GM19372 (cell line): ENCODE results near the gene FIZ1.

Source experiments
- ATAC-seq: cut with Tn5 transposase; IDR thresholded peaks from one replicate; pipeline ENCODE4 v1.9.1; 2021; ENCODE audit warnings: mild to moderate bottlenecking, low read depth, moderate library complexity; ENCODE audit not compliant: unreplicated experiment

Gene FIZ1

DNA sequence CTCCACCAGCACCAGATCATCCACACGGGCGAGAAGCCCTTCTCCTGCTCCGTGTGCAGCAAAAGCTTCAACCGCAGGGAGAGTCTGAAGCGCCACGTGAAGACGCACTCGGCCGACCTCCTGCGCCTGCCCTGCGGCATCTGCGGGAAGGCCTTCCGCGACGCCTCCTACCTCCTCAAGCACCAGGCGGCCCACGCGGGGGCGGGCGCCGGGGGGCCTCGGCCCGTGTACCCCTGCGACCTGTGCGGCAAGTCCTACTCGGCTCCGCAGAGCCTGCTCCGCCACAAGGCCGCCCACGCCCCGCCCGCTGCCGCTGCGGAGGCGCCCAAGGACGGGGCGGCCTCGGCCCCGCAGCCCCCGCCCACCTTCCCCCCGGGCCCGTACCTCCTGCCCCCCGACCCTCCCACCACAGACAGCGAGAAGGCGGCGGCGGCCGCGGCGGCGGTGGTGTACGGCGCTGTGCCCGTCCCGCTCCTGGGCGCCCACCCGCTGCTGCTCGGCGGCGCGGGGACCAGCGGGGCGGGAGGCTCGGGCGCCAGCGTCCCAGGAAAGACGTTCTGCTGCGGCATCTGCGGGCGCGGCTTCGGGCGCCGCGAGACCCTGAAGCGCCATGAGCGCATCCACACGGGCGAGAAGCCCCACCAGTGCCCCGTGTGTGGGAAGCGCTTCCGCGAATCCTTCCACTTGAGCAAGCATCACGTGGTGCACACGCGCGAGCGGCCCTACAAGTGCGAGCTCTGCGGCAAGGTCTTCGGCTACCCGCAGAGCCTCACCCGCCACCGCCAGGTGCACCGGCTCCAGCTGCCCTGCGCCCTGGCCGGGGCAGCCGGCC lies 15.6 kb upstream of the FIZ1 start:
- ATAC-seq: no peak

DNA sequence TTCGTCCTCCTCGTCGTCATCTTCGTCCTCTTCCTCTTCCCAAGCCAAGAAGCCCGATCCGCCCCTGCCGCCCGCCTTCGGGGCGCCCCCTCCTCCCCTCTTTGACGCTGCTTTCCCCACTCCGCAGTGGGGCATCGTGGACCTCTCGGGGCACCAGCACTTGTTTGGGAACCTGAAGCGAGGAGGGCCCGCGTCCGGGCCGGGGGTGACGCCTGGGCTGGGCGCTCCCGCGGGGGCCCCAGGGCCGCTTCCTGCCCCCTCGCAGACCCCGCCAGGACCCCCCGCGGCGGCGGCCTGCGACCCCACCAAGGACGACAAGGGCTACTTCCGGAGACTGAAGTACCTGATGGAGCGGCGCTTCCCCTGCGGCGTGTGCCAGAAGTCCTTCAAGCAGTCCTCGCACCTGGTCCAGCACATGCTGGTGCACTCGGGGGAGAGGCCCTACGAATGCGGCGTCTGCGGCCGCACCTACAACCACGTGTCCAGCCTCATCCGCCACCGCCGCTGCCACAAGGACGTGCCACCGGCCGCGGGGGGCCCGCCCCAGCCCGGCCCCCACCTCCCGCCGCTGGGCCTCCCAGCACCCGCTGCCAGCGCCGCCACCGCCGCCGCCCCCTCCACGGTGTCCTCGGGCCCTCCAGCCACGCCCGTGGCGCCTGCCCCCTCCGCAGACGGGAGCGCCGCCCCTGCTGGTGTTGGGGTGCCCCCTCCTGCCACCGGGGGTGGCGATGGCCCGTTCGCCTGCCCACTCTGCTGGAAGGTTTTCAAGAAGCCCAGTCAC lies 14.8 kb upstream of the FIZ1 start:
- ATAC-seq: no peak

DNA sequence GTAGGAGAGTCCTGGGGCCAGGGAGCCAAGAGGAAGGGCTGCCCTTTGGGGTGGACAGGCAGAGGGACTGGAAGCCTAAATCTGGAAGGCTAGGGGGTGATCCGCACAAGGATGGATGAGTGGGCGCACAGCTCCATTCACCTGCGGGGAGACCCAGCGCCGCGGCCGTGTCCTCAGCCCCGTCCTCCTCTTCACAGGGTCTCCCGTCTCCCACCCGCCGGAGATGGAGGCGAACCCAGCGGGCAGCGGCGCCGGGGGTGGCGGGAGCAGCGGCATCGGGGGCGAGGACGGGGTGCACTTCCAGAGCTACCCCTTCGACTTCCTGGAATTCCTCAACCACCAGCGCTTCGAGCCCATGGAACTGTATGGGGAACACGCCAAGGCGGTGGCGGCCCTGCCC lies 14.1 kb upstream of the FIZ1 start:
- ATAC-seq: no peak

GRCh38 chr19:55611983-55612645 lies 12.8 kb upstream of the FIZ1 start:
- no peak for ATAC-seq

- no peak for ATAC-seq
Observed at GRCh38 chr19:55611300-55611982, 12.1 kb upstream of the FIZ1 start.

DNA sequence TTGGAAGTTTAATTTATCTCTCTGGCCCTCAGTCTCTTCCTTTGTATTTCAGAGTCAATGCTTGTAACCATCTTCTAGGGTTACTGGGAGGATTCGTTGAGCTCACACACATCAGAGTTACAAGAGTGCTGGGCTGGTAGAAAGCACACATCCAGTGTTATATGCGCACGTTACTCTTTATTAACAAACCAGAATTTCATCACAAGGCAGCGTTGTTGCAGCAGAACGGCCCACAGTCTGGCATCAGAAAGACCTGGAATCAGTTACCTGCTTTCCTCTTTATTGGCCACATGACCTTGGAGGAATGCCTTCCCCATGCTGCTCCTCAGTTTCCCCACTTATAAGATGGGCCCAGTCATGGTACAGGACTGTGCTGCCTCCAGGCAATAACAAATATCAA lies 10.0 kb upstream of the FIZ1 start:
- ATAC-seq: no peak

- ATAC-seq: no peak
Observed at GRCh38 chr19:55606817-55607216, 7.5 kb upstream of the FIZ1 start.

DNA sequence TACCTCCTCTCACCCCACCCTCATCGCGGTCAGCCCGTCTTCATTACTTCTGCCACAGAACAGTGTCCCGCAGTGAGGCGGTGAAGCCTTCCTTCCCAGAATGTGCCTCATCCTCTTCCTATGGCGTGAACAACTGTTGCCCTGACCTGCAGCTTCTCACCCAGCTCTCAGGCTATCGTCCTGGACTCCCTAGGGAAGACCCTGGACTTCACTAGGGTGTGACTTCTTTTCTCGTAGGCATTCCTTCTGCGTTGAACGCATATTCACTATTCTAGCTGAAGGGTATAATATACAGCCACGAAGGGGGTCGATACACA lies 7.1 kb upstream of the FIZ1 start:
- no peak for ATAC-seq

DNA sequence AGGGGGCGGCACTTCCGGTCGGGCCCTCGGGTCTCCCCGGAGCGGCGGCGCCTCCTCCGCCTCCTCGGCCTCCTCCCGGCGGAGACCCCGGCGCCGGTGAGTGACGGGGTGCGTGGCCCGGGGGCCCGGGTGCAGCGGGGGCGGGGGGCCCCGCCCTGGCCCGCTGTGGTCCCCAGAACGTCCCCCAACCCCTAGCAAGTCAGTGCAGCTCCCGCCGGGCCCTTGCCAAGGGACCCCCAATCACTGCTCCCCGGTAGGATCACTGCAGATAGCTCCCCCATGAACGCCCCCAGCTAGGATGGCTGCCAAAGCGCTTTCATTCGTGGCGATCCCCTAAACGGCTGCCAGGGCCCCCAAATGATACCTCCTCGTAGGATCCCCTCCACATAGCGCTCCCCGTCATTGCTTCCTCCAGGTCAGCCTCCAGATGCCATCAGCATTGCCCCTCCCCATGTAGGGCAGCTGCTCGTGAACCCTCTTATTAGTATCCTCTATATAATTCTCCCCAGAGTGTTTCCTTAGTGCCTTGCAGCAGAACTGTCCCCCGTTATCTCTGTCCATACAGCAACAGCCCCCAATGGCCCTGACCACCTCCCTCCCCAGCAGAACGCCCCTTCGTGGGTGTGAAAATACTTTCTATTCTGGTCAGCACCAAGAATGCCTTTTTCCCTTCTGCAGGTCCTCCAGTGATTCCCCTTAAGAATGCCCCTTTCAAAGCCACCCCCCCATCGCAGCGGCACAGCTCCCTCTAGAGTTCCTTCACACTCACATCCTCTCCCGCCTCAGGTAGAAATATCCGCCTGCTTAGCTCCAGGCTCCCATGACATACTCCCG lies 6.5 kb upstream of the FIZ1 start, which contains the start of gene ZNF865:
Gene ZNF865 (plus strand): TSS at position 11 of the 834 bp plus-strand sequence. CDS start 7,972 bp downstream, outside the sequence.
- no peak for ATAC-seq

DNA sequence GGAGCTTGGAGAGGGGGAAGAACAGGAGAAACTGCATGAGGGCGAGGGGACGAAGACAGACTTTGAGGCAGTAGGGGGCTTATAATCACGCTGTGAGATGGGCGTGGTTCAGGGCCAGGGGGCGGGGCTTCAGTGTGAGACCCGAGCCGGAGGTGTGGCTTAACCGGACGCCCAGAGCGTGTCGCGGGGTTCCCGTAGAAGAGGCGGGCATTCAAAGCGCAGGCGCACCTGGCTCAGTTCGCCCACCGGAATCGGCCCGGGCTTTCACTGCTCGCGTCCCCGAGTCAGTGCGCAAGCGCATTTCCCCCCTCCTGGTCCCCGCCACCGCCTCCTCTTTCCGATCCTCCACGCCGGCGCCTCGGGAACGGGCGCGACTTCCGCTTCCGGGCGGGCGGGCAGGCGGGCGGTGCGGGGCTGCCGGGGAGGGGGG lies 5.9 kb upstream of the FIZ1 start:
- ATAC-seq: peak; percentile 73

DNA sequence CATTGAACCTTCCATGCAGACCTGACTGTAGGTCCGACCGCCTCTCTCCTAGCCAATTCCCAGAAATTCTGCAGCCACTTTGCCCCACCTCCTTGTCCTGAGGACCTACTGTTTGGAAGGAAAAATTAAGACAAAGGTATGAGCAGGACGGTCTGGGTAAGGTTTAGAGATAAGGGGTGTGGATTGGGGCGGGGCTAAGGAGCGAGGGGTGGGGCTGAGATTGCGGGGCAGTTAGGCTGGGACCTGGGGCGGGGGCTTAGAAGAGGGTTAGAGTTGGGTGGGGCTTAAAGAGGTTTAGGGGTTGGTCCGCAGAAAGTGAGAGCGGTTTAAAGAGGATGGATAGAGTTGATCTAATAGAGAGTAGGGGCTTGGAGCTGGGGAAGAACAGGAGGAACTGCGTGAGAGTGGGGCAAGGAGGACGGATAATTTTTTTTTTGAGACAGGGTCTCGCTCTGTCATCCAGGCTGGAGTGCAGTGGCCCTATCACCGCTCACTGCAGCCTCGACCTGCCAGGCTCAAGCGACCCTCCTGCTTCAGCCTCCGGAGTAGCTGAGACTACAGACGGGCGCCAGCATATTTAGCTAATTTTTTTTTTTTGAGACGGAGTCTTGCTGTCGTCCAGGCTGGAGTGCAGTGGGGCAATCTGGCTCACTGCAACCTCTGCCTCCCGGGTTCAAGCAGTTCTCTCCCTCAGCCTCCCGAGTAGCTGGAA lies 4.4 kb upstream of the FIZ1 start:
- no peak for ATAC-seq

DNA sequence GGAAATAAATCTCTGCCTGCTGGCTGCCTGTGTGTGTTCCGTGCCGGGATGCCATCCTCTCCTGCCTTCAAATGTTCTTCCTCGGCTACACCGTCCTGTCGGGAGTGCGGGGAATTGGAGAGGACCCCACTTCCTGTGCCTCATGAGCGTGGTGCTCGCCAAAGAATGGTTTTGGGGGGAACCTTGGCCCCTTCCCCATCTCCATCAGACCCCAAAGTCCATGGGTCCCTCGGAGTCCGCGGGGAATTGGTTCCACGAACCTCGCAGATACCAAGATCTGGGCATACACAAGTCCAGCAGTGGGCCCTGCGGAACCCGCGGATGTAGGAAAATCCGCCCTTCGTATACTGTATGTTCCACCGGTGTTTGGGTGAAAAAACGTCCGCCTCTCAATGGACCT lies 3.8 kb upstream of the FIZ1 start:
- no peak for ATAC-seq

- ATAC-seq: no peak
Observed at GRCh38 chr19:55602104-55603001, 3.0 kb upstream of the FIZ1 start.

DNA sequence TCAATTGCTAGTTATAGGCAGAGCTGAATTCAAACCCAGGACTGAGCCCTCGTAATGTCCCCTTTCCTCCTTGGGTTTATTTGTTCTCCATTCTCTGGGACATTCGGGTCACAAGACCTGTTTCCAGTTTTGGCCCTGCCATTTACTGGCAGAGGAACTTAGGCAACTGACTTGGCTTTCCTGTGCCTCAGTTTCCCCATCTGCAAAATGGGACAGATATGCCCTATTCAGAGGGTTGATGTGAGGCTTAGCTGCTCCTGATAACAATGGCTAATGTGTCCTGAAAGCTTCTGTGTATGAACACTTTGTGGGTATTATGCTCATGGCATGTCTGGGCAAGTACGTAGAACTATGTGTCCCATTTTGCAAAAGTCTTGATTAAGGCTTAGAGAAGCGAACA lies 1.8 kb upstream of the FIZ1 start:
- no peak for ATAC-seq

DNA sequence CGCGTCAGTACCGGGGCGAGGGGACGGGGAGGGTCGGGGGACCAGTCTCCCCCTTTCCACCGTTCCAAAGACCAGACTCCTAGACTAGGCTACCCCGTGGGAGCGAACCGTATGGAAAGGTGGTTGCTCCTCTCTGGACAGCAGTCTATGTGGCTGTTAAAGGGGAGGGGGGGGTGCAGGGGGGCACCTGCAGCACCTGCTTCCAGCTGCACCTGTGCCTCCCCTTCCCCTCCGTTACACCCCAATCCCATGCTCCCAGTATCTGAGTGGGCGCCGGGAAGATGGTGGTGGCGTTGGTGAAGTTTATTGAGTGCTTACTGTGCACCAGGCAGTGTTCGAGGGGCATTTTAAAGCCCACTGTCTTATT lies 1.3 kb upstream of the FIZ1 start:
- no peak for ATAC-seq

DNA sequence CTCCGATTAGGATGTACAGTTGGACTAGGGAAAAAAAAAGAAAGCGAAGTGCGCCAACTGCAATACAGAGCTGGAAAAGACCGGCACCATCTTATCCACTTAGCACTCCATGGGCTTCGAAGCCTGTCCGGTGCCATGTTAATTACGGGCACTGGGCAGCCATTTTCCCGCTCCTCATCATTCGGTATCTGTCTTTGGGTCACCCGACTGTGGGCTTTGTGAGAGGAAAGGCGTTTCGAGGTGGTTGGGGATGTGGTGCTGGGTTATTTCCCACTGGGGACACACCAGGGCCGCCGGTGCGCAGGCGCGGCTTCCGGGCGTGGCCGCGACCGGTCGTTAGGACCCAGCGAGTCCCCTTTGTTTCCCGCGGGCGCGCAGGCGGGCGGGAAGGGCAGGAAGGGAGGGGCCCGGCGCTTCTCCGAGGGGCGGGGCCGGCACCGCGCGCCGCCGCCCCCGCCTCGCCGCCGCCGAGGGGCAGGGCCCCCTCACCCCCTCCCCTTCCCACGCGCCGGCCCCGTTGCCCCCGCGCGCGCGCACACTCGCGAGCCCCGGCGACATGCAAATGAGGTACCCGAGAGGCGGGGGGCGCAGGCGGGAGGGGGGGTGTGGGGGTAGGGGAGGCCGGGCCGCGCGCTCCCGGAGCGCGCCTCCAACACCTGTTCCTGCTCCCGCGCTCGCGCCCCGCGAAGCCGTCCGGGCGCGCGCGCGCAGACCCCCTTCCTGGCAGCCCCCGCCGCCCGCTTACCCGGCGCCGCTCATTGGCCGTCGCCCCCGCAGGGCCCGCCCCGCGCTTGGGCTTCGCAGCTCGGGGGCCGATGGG lies 735 bp upstream of the FIZ1 start, which contains the start of gene ZNF524:
Gene ZNF524 (plus strand): TSS at position 447 of the 820 bp plus-strand sequence. CDS start 1,825 bp downstream, outside the sequence.
- ATAC-seq: peak; percentile 42

DNA sequence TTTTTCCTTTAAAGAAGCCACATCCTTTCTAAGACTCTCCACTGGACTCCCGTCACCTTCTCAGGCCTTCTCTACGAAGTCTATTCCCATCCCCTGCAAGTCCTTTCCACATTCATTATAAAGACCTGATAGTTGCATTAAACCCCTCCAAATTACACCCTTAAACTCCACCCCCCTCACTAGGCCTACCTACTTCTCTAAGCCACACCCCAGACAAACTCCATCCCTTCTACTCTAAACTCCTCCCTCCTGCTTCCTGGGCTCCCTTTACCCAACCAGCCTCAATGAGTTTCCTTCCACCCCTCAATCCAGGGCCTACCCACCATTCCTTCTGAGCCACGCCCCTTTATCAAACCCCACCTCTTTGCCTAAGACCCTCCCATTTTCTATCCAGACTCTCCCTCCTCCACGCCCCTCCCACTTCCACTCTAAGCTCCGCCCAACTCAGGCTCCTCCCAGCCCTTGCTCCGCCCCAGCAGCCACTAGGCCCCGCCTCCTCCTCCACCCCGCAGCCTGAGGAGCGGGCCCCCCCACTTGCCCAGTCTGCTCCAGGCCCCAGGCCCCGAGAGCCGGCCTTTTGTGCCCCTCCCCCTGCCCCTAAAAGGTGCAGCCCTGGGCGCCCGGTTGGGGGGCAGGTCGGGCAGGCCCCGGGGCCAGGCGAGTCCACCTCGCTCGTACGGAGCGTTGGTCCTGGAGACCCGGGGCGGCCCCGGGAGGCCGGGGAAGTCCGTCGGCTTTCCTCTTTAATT lies 424 bp downstream of the FIZ1 start:
- peak; percentile 45 for ATAC-seq
